ENCODE data around the gene TEX14.

- TF ChIP-seq EZH2phosphoT487 (IDR thresholded peaks at IDR 0.05; ENCODE audit: insufficient read depth, low read depth) (no peak), EZH2 (IDR thresholded peaks at IDR 0.05; ENCODE audit: insufficient read depth, poor library complexity, severe bottlenecking) (no peak)
Observed at GRCh38 chr17:58626905-58627304, 64.9 kb downstream of the TEX14 start.

Data from GM23248 (cell line).